Fibroblast of lung (primary cell): ENCODE measurements around the gene PIK3CB. TPM values are rescaled to one million over a fixed set of nuclear protein-coding genes. Genes with fewer than 3 reads are reported as not detected.
A peak's percentile ranks its signal among the peaks of the same experiment; 100 is the strongest.

Experiments
- DNase-seq, 2 donors: peaks; one replicate each; pipeline versions ENCODE4 v3.0.0 to v3.0.0-alpha.2; 2010; ENCODE audit warnings: low read depth in 2 of 2
- H2AFZ ChIP-seq: 2 replicates; pipeline ENCODE4 v1.5.1; 2012; ENCODE audit warnings: low read length, control low read depth, inconsistent platforms
- H3K27ac ChIP-seq: 2 replicates; pipeline ENCODE4 v1.5.1; 2011; ENCODE audit warnings: low read length, control low read depth; ENCODE audit not compliant: insufficient read depth
- H3K27me3 ChIP-seq: 2 replicates; pipeline ENCODE4 v1.5.1; 2011; ENCODE audit warnings: mild to moderate bottlenecking, low read length; ENCODE audit not compliant: control insufficient read depth, insufficient read depth
- H3K36me3 ChIP-seq: 2 replicates; pipeline ENCODE4 v1.5.1; 2011; ENCODE audit warnings: low read length; ENCODE audit not compliant: control insufficient read depth, insufficient read depth
- H3K4me1 ChIP-seq: 2 replicates; pipeline ENCODE4 v1.5.1; 2011; ENCODE audit warnings: low read length; ENCODE audit not compliant: control insufficient read depth, insufficient read depth; ENCODE audit errors: extremely low read depth
- H3K4me2 ChIP-seq: 2 replicates; pipeline ENCODE4 v1.5.1; 2011; ENCODE audit warnings: low read length, control low read depth; ENCODE audit not compliant: insufficient read depth; ENCODE audit errors: extremely low read depth
- H3K4me3 ChIP-seq, 4 experiments: fragments of 200-600 bp in 1 of 4; sonication (generic) in 1 of 4; replicated peaks in 1 of 4; 2 replicates each; pipeline ENCODE4 v1.5.1; 2011 to 2016; ENCODE audit warnings: low read length in 4 of 4, low read depth in 3 of 4, mild to moderate bottlenecking in 3 of 4, control low read depth in 2 of 4, inconsistent platforms in 1 of 4, mixed read lengths in 1 of 4; ENCODE audit not compliant: insufficient read depth in 1 of 4; ENCODE audit errors: control extremely low read depth in 1 of 4
- H3K79me2 ChIP-seq: 2 replicates; pipeline ENCODE4 v1.5.1; 2012; ENCODE audit warnings: mild to moderate bottlenecking, low read length, inconsistent platforms; ENCODE audit not compliant: control insufficient read depth, insufficient read depth
- H3K9ac ChIP-seq: 2 replicates; pipeline ENCODE4 v1.5.1; 2011; ENCODE audit warnings: mild to moderate bottlenecking, low read length, control low read depth; ENCODE audit not compliant: insufficient read depth
- H3K9me3 ChIP-seq: 2 replicates; pipeline ENCODE4 v1.5.1; 2012; ENCODE audit warnings: low read depth, low read length; ENCODE audit not compliant: control insufficient read depth, insufficient read depth
- H4K20me1 ChIP-seq: 2 replicates; pipeline ENCODE4 v1.5.1; 2011; ENCODE audit warnings: low read length; ENCODE audit not compliant: control insufficient read depth, insufficient read depth; ENCODE audit errors: extremely low read depth
- CTCF ChIP-seq, 2 donors: IDR thresholded peaks in 1 of 2; conservative IDR thresholded peaks in 1 of 2; 1 replicate in 1 of 2; 2 replicates in 1 of 2; pipeline ENCODE4 v1.5.1; 2011 to 2012; ENCODE audit warnings: low read length in 2 of 2, control low read depth in 1 of 2, inconsistent platforms in 1 of 2, low read depth in 1 of 2, mild to moderate bottlenecking in 1 of 2
- EZH2 ChIP-seq: IDR thresholded peaks from 2 replicates; pipeline ENCODE4 v1.5.1; 2012; ENCODE audit warnings: low read length, control low read depth, mild to moderate bottlenecking; ENCODE audit errors: missing control alignments
- polyA plus RNA-seq, 2 donors: library from polyadenylated mRNA; depleted of rRNA in 1 of 2; stranded (reverse) in 1 of 2; unstranded in 1 of 2; fragments of >200 nt; gene quantifications; 2 replicates each; pipeline ENCODE4 v1.2.1, GENCODE V29; 2011 to 2012; ENCODE audit warnings: missing spikeins in 1 of 2
- total RNA-seq: library from RNA; depleted of rRNA; stranded (reverse); fragments of >200 nt; gene quantifications from 2 replicates; pipeline ENCODE4 v1.2.1, GENCODE V29; 2014

The PIK3CB gene
- total and polyA plus RNA-seq, 2 donors (not counting 1 experiment from before 2014, with no cell fraction given), result 12.4 to 17.0 TPM

- Histone ChIP-seq H3K9me3 (no peaks in the 10 kb centered on the region), H3K9ac (no peak overlapping the region), H3K4me1 (no peaks in the 10 kb centered on the region), H3K4me2 (no peak overlapping the region), H3K79me2 (no peaks in the 10 kb centered on the region), H4K20me1 (no peaks in the 10 kb centered on the region), H3K36me3 (no peaks in the 10 kb centered on the region), H3K27me3 (no peaks in the 10 kb centered on the region), H3K4me3 (no peak overlapping the region), H3K27ac (no peak overlapping the region), H2AFZ (no peak overlapping the region)
- DNase-seq, result peak; percentile 29 to 94
- no peak for TF ChIP-seq CTCF (conservative IDR thresholded peaks at IDR 0.05 in 1 of 2, IDR thresholded peaks at IDR 0.05 in 1 of 2; ENCODE audit: low read depth in 1 of 2, low read length in 2 of 2)
- no peak for TF ChIP-seq EZH2
Measured at GRCh38 chr3:138673641-138674530, 160.8 kb downstream of the PIK3CB start.

- no peaks in the 10 kb centered on the region for H3K9me3 ChIP-seq
- DNase-seq, result no peak
- H3K4me2 ChIP-seq, result no peak overlapping the region
- no peaks in the 10 kb centered on the region for H3K27me3 ChIP-seq
- no peak overlapping the region for H3K9ac ChIP-seq
- H3K4me3 ChIP-seq, result no peak overlapping the region
- H4K20me1 ChIP-seq, result no peaks in the 10 kb centered on the region
- H3K4me1 ChIP-seq, result no peaks in the 10 kb centered on the region
- no peak overlapping the region for H3K27ac ChIP-seq
- no peaks in the 10 kb centered on the region for H3K79me2 ChIP-seq
- no peaks in the 10 kb centered on the region for H3K36me3 ChIP-seq
- TF ChIP-seq CTCF (conservative IDR thresholded peaks at IDR 0.05 in 1 of 2, IDR thresholded peaks at IDR 0.05 in 1 of 2; ENCODE audit: low read depth in 1 of 2, low read length in 2 of 2) (no peak), EZH2 (no peak)
- no peak overlapping the region for H2AFZ ChIP-seq
Measured at GRCh38 chr3:138670407-138670806, 164.3 kb downstream of the PIK3CB start.

- Histone ChIP-seq H3K4me1 (no peaks in the 10 kb centered on the region), H3K4me2 (no peak overlapping the region), H3K9ac (no peak overlapping the region), H4K20me1 (no peaks in the 10 kb centered on the region), H3K36me3 (no peaks in the 10 kb centered on the region), H2AFZ (no peak overlapping the region), H3K4me3 (no peak overlapping the region), H3K27me3 (no peaks in the 10 kb centered on the region), H3K9me3 (no peaks in the 10 kb centered on the region), H3K79me2 (no peaks in the 10 kb centered on the region), H3K27ac (no peak overlapping the region)
- TF ChIP-seq EZH2, result no peak
- no peak for TF ChIP-seq CTCF (conservative IDR thresholded peaks at IDR 0.05 in 1 of 2, IDR thresholded peaks at IDR 0.05 in 1 of 2; ENCODE audit: low read depth in 1 of 2, low read length in 2 of 2)
- DNase-seq, result no peak
Measured at GRCh38 chr3:138668107-138668506, 166.6 kb downstream of the PIK3CB start.
